NCI-H82 (cell line): ENCODE data around the gene ACAN.
"Not testable (repeated sequence)": the region's sequence is repeated elsewhere in the genome, so short reads cannot be mapped to it uniquely, and the experiment has no call there.

Experiments
- DNase-seq: peaks from one replicate; lab custom pipeline; 2025; lab: John Stamatoyannopoulos, UW

ACAN gene

DNA sequence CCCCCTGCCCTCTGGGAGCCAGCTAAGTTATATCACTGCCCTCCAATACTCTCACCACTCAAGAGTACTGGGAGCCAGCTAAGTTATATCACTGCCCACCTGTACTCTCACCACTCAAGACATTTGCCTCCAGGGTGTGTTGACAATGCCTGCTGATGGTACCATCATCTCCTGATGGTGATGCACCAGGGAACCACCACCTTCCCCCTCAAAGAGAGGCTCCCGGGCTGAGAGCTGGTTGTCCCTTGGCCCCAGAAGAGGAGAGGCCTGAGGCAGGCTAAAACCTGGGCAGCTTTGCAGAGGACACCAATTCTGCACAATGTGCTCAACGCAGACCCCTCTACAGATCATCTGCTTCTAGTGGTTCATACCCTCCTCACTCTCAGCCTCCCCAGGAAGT is 99.6 kb downstream of the ACAN start:
- DNase-seq, result no peak

DNA sequence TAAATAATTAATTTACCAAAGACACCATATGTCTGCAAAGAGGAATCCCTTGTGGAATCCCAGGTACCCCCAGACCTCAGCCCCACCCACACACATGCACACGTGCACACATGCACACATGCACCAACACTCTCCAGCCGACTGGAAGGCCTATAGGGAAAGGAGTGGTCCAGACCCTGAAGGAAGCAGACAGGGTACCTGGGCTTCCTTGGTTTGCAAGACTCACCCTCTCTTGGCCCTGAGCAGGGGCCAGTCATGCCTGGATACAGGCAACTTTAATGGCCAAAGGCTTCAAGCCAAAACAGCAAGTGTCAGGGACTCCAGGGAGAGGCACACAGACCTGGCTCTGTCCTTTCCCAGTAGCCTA is 101.0 kb downstream of the ACAN start:
- DNase-seq, result no peak

DNA sequence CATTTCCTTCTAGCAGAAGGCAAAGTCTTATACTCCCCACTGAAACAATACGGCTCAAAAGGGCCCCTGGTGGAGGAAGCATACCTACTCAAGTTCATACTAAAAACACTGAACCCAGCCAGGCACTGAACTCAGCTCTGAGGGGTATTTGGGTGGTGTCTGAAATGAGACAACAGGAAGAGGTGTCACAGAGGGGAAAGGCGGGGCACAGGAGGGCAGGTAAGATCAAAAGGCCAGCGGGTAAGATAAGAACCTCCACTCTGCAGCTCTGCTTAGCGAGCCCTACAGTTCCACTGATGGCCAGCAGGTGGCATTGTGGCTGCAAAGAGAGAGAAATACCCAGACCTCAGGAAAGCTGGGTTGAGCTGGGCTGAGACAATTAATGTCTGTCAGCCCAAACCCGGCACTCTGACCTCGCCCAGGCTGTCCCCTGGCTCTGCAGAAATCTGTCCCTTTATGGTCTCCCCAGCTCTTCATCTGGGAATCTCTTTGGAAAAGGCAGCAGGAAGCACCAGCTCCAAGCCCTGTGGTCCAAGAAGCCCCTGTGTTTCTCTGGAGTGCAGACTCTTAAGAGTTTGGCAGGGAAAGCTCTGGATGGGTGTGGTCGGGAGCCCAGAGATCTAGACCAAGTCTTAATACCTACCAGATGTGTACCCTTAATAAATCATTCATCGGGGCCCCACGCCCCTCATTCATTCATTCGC is 101.5 kb downstream of the ACAN start:
- DNase-seq, result peak; percentile 91

DNA sequence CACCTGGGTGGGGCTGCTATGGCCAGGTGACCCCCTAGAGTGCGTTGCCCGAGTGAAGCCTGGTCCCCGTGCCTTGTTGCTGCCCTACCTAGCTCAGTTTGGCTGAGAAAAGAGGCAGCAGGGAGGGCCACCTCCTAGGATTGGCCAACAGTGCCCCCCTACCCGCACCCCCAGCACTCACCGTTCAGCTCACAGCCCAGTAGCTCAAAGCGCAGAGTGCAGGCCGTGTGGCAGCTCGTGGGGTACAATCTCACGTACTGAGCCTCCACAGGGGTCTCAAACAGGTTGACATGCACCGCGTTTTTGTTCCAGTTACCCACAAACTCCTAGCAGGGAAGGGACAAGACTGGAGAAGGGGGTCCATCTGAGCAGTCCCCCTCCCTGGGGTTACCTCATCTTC is 102.3 kb downstream of the ACAN start:
- DNase-seq, result no peak

DNA sequence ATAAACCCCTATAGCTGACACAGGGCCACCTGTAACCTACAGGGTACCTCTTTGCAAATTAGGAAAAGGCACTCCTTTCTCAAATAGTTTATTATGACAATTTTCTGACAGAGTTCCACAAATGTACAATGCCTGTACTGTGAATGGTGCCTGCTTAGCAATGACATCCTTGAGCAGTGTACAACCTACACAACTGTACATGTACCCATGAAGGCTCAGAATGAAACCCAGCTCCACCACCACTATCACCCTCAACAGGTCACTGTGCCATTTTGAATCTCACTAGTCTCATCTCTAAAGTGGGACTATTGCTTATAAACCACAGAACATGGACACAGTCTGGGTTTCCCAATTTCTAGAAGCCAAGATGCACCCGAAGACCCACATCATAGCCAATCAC is 102.9 kb downstream of the ACAN start:
- DNase-seq, result no peak

DNA sequence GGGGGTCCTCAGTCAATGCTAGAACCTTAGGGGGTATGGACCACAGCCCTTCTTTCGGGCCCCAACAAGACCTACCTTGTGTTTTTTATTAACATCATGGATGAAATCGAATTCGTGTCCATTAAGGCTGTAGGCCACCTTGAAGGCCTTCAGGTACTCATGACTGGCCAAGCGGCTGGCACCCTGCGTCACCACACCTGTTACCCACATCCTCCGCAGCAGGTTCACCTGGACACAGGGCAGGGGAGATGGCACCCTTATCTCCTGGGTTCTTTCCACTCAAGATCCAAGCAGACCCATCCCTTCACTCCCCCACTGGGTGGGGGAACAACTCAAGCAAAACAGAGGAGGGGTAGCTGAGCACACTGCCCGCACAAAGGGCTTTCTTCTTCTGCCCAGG is 103.3 kb downstream of the ACAN start:
- no peak for DNase-seq

DNA sequence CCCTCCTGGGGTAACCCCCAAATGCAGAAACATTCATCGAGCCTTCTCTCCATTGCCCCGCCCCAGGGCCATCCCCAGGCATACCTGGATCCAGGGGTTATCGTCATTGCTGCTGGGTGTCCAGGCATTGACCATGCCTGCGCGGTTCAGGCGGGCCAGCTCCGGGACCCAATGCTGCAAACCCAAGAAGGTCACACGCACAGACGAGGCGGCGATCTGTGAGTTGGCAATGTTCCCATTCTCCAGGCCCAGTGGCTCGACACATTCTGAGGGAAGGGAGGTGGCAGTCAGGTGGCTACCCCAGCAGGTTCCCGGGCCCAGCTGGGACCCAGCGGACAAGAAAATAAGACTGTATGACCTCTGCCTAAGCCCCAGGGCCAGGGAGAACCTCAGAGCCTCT is 103.9 kb downstream of the ACAN start:
- no peak for DNase-seq

DNA sequence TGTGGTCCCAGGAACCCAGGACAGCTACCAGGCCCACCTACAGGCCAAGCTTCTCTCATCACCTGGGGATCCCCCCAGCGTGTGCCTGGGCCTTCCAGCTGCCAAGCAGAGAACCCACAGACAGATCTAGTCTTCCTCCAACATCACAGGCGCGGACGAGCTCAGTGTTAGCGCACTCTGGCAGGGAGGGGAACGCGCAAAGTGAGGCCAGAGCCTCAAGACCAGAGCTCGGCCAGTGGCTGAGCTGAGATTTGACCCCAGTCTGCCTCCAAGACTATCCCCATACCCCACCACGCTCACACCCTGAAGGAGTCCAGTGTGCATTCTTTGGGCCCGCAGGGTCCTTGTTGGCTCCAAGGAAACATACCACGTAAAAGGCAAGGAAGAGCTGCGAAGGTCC is 104.9 kb downstream of the ACAN start:
- DNase-seq, result no peak

DNA sequence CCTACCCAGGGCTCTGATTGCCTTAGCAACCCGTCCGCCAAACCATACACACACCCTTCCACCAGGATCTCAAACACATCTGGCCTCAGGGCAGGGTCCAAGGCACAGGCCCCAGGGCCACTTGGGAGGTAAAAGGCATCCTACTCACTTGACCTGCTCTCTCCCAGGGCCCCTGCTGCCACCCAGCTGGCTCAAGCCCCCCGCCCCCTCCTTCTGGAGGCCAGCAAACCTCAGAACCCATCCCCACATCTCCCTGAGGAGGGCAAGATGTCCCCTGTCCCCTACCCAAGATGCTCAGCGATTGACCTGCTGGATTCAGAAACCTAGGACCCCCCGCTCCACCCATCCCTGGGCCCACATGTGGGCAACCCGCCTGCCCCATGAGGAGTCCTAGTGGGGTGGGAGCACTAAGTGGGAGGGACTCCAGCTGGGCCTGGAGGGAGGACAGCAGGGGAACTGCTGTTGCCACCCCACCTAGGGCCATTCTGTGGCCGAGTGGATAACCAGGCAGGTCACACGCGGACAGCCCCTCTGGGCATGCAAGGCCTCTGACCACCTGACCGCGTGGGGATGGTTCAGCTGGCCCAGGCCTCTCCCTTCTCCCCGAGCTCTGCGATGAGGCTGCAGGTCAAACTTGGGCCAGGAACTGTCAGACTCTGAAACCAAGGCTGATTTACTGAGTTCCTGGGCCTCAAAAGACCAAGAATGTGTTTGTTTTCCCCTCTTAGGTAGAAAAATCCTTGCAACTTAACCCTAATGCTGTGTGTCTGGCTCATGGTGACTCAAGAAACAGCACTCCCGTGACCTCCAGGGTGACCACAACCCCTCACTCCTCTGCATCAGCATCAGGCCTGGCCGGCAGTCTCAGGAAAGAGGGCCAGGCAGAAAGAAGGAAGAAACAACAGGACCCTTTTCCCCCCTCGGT is 105.7 kb downstream of the ACAN start:
- no peak for DNase-seq

DNA sequence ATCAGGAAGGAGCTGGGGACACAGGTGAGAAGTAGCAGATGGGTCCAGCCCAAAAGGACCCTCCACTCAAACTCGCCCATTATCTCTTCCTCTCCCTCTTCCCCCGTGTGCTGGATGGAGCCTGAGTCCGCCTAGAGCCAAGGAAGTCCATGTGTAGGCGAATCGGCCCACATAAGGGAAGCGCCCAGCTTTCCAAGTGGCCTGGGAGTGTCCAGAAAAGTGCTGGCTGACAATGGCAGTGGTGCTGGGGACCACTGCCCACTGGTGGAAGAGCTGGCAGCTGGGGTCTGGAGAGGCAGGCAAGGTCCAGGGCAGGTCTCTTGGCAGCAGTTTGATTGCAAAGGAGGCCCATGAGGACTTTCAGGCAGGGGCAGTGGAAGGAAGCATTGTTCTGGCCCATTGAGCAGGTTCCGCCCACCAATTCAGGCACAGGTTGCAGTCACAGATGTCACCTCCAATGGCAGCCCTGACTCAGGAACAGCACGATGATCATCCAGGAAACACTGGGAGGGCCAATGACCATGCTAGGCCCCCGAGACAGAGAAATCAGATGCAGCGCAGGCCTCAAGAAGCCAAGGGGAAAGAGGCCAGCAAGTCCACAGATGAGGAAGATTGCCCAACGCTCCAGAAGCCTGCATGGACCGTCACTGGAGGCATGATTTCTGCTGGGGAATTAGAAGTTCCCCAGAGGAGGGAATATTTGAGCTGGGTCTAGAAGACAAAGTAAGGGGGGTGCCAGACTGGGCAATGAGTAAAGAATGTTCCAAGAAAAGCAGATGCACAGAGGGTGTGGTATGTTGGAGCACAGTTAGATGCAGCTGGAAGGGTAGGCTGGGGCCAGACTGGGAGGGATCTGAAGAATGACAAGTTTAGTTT is 107.0 kb downstream of the ACAN start:
- no peak for DNase-seq

DNA sequence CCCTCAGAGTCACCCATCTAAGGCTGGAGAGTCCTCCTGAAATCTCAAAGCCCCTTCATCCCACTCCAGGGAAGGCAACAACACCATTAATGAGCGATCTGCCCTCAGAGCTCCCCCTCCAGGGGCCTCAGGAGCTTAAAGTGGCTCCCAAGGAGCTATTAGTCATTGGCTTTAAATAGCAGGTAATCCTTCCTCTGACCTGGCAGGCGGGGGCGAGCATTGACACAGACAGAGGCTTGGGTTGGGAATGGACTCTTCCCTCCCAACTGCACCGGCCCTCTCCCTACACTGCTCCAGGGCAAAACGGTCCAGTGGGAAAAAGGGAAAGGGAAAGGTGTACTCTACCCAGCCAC is 108.5 kb downstream of the ACAN start:
- peak; percentile 93 for DNase-seq

DNA sequence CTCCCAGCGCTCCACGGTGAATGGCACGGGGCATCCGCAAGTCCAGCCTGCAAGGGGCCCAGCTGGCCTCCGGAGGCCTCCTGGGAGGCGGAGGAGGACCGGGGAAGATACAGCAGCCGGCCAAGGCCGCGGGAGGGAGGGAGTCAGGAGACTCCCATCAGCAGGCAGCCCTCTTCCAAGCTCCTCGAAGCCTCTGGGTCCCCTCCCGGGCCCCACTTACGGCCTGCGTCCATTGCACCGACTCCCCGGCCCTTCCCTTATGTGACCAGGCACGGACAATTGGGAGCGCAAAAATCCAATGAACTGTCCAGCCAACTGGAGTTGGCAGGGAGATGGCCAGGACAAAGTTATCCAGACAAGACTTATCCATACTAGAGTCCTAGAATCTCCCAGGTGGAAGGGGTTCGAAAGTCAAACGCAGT is 109.3 kb downstream of the ACAN start:
- DNase-seq, result peak; percentile 51

DNA sequence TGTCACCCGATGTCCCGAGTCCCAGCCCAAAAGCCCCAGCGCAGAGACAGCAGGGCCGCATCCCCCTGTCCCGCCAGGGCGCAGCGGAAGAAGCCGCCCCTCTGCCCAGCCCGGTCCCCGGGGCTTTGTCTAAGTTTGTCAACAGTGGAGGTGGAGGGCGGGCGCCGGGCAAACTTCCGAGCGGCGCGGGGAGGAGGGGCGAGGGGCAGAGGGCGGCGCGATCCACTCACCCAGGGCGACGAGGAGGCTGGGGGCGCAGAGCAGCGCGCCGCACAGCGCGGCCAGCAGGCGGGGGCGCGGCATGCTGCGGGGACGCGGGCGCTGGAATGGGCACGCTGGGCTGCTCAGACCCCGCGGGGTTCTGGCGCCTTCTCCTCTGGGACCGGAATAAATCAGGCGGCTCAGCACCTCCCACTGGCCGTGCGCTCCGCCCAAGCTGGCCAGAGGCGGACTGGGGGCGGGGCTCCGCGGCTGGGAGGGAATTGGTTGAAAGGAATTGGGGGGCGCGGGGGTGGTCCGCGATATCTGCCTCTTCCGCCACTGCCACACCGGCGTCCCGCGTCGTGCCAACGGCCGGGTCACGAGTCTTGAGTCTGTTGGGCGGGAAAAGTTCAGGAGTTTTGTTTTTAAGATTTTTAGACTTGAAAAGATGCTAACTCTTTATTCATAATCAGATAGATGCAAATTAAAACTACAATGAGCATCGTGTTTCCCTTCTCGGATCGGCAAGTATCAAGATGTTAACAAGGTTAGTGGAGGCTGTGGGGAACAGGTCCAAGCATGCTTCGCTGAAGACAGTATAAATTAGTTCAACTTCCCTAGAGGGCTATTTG is 110.0 kb downstream of the ACAN start, which contains the start of gene MFGE8:
MFGE8 (minus strand) TSS at position 363 of the 833 bp plus-strand sequence; CDS start at position 303, 60 bp downstream.
- peak; percentile 90 for DNase-seq

DNA sequence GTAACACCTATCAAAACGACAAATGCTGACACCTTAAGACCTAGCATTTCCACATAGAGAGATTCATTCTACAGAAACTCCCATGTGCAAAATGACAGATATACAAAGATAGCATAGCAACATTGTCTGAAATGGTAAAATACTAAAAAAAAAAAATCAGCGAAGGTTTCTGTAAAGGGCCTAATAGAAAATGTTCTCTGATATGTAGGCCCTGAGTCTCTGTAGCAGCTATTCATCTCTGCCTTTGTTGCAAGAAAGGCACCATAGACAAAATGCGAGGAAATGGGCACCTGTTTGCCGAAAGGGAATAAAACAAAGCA is 110.6 kb downstream of the ACAN start:
- no peak for DNase-seq

DNA sequence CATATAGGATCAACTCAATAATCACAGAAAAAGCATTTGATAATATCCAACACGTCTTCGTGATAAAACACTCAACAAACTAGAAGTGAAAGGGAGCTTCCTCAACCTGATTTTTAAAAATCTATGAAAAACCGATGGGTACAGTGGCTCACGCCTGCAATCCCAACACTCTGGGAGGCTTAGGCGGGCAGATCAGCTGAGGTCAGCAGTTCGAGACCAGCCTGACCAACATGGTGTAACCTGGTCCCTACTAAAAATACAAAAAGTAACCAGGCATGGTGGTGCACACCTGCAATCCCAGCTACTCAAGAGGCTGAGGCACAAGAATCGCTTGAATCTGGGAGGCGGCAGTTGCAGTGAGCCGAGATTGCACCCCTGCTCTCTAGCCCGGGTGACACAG is 112.1 kb downstream of the ACAN start:
- DNase-seq, result no peak

DNA sequence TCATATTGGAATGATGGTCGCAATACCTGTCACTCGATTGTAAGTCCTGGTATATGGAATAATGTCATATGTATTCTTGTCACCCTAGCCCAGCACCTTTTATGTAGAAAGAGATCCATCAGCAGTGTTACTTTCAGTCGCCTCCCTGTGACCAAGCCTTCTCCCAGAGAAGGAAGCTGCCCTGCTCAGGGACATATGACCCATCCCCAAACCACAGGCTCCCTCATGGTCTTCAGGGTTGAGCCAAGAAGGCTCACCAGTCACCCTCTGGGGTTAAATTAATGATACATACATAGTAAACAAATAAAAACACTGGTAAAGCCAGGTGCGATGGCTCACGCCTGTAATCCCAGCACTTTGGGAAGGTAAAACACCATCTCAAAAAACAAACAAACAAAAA is 114.5 kb downstream of the ACAN start:
- no peak for DNase-seq

DNA sequence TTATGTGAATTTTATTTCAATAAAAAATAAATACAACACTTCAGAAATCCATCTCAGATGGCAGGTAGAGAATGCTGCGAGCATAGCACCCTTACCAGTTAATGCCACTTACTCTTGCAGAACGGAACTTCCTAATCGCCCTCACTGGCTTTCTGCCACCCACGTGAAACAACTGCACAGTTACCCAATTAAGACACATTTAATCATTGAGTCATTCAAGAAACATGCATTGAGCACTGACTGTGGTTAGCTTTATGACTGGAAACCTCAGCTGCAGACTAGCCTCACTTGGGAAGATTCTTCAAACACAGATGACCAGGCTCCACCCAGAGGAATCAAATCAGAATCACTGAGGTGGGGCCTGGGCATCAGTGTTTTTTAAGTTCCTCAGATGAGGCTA is 115.5 kb downstream of the ACAN start:
- DNase-seq, result no peak

DNA sequence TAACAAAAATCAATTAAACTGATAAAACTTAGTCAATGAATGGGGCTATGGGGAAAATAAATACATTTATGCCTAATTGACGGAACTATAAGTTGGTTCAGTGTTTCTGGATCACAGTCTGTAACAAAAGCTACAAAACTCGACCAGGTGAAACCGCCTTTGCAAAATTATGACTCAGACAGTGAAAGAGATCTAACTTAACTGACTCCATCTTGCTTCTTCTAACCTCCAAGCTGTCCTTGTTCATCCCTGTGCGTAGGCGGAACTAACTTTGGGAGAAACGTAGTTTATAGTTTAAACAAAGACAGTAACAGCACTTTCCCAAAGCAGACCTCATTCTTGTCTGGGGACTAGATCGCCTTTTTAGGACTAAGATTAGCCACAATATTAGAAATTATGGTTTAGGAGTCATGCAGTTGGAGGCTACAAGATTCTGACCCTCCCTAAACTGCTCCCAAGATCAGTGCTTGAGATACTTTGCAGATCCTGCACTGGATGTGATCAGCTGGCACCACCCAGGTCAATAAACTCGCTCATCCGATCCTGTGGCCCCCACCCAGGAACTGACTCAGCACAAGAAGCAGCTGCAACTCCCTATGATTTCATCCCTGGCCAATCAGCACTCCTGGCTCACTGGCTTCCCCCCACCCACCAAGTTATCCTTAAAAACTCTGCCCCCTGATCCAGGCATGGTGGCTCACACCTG is 117.1 kb downstream of the ACAN start:
- DNase-seq, result no peak

DNA sequence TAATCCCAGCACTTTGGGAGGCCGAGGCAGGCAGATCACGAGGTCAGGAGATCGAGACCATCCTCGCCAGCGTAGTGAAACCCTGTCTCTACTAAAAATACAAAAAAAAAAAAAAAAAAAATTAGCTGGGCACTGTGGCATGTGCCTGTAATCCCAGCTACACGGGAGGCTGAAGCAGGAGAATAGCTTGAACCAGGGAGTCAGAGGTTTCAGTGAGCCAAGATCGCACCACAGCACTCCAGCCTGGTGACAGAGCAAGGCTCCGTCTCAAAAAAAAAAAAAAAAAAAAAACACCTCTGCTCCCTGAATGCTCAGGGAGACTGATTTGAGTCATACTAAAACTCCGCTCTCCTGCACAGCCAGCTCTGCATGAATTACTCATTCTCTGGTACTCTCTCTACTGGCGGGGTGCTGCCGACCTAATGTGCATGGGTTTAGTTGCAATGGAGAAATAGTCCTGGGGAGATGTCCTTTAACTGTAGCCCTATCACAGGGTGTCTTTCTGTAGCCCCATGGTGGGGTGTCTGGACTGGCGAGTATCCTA is 117.7 kb downstream of the ACAN start:
- DNase-seq, result not testable (repeated sequence)
